BLaER1 (cell line): ENCODE measurements around the gene PCDHGA12.
"Not testable (repeated sequence)": the region's sequence is repeated elsewhere in the genome, so short reads cannot be mapped to it uniquely, and the experiment has no call there.

Source experiments
- H3K27ac ChIP-seq: shearing (Covaris generic); formaldehyde crosslinking; 2 replicates; pipeline ENCODE4 v1.8.1; 2022
- H3K27me3 ChIP-seq: shearing (Covaris generic); formaldehyde crosslinking; 2 replicates; pipeline ENCODE4 v1.8.1; 2022
- H3K36me3 ChIP-seq: shearing (Covaris generic); formaldehyde crosslinking; 2 replicates; pipeline ENCODE4 v1.8.1; 2022
- H3K4me1 ChIP-seq: shearing (Covaris generic); formaldehyde crosslinking; 2 replicates; pipeline ENCODE4 v1.8.1; 2022
- H3K4me2 ChIP-seq: shearing (Covaris generic); formaldehyde crosslinking; 2 replicates; pipeline ENCODE4 v1.8.1; 2022
- H3K4me3 ChIP-seq: shearing (Covaris generic); formaldehyde crosslinking; 2 replicates; pipeline ENCODE4 v1.8.1; 2022
- H3K9ac ChIP-seq: shearing (Covaris generic); formaldehyde crosslinking; 2 replicates; pipeline ENCODE4 v1.8.1; 2022
- H3K9me3 ChIP-seq: shearing (Covaris generic); formaldehyde crosslinking; 2 replicates; pipeline ENCODE4 v1.8.1; 2022
- H4K20me1 ChIP-seq: shearing (Covaris generic); formaldehyde crosslinking; 2 replicates; pipeline ENCODE4 v1.8.1; 2022
- Cebpa-rat ChIP-seq: shearing (Covaris generic); IDR thresholded peaks from 2 replicates; pipeline ENCODE4 v1.8.1; 2022

Gene PCDHGA12

DNA sequence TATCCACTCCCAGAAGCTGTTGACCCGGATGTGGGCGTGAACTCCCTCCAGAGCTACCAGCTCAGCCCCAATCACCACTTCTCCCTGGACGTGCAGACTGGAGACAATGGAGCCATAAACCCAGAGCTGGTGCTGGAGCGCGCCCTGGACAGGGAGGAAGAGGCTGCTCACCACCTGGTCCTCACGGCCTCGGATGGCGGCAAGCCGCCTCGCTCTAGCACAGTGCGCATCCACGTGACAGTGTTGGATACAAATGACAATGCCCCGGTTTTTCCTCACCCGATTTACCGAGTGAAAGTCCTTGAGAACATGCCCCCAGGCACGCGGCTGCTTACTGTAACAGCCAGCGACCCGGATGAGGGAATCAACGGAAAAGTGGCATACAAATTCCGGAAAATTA lies 37.0 kb upstream of the PCDHGA12 start:
- no peak for TF ChIP-seq Cebpa-rat
- Histone ChIP-seq H3K36me3 (no peaks in the 10 kb centered on the region), H3K27ac (no peak overlapping the region), H3K4me3 (no peak overlapping the region), H3K27me3 (no peaks in the 10 kb centered on the region), H3K4me1 (no peaks in the 10 kb centered on the region), H3K4me2 (no peak overlapping the region), H3K9ac (no peak overlapping the region), H4K20me1 (no peaks in the 10 kb centered on the region), H3K9me3 (peaks cover 52% of the 10 kb centered on the region)

DNA sequence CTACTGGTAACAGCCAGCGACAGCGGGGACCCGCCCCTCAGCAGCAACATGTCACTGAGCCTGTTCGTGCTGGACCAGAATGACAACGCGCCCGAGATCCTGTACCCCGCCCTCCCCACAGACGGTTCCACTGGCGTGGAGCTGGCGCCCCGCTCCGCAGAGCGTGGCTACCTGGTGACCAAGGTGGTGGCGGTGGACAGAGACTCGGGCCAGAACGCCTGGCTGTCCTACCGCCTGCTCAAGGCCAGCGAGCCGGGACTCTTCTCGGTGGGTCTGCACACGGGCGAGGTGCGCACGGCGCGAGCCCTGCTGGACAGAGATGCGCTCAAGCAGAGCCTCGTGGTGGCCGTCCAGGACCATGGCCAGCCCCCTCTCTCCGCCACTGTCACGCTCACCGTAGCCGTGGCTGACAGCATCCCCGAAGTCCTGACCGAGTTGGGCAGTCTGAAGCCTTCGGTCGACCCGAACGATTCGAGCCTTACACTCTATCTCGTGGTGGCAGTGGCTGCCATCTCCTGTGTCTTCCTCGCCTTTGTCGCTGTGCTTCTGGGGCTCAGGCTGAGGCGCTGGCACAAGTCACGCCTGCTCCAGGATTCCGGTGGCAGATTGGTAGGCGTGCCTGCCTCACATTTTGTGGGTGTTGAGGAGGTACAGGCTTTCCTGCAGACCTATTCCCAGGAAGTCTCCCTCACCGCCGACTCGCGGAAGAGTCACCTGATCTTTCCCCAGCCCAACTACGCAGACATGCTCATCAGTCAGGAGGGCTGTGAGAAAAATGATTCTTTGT lies 35.7 kb upstream of the PCDHGA12 start:
- not testable (repeated sequence) for H3K9ac ChIP-seq, H3K4me3 ChIP-seq, H4K20me1 ChIP-seq, H3K27me3 ChIP-seq, H3K4me1 ChIP-seq, H3K36me3 ChIP-seq, H3K4me2 ChIP-seq, H3K27ac ChIP-seq
- H3K9me3 ChIP-seq = peaks cover 52% of the 10 kb centered on the region

DNA sequence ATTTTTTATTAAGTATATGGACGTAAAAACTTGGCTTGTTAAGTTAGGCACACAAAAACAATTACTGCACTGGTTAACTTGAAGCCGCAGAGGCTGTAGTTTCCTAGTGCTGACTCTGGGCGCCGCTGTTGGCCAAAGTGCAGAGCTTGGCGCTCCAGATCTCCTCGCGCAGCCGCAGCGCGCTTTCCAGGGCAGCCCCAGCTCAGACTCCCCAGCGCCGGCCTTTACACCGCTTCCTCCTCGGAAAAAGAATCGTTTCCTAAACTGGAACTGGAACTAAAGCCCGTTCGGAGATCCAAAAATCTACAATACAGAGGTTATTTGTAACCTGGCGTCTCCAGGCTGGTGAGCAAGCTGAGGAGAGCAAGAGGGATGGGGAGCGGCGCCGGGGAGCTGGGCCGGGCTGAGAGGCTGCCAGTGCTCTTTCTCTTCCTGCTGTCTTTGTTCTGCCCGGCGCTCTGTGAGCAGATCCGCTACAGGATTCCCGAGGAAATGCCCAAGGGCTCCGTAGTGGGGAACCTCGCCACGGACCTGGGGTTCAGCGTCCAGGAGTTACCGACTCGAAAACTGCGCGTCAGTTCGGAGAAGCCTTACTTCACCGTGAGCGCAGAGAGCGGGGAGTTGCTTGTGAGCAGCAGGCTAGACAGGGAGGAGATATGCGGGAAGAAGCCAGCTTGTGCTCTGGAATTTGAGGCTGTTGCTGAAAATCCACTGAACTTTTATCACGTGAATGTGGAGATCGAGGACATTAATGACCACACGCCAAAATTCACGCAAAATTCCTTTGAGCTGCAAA lies 32.4 kb upstream of the PCDHGA12 start, which contains the start of gene PCDHGB5:
Gene PCDHGB5 (plus strand): TSS at position 192 of the 796 bp plus-strand sequence. CDS start 181 bp downstream, at position 373.
- H3K27me3 ChIP-seq, H4K20me1 ChIP-seq, H3K4me1 ChIP-seq, H3K4me3 ChIP-seq, H3K27ac ChIP-seq, H3K9ac ChIP-seq, H3K36me3 ChIP-seq, H3K4me2 ChIP-seq: not testable (repeated sequence)
- peaks cover 58% of the 10 kb centered on the region for H3K9me3 ChIP-seq

DNA sequence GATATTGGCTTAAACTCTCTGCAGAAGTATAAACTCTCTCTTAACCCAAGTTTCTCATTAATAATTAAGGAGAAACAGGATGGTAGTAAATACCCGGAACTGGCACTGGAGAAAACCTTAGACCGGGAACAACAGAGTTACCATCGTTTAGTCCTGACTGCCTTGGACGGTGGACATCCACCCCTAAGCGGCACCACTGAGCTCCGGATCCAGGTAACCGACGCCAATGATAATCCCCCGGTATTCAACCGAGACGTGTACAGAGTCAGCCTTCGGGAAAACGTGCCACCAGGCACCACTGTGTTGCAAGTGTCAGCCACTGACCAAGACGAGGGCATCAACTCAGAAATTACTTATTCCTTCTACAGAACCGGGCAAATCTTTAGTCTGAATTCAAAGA lies 31.7 kb upstream of the PCDHGA12 start:
- Histone ChIP-seq H3K36me3 (no peaks in the 10 kb centered on the region), H3K27ac (no peak overlapping the region), H3K9ac (no peak overlapping the region), H4K20me1 (no peaks in the 10 kb centered on the region), H3K4me3 (no peak overlapping the region), H3K9me3 (peaks cover 58% of the 10 kb centered on the region), H3K4me1 (no peaks in the 10 kb centered on the region), H3K27me3 (no peaks in the 10 kb centered on the region), H3K4me2 (no peak overlapping the region)
- TF ChIP-seq Cebpa-rat = no peak

DNA sequence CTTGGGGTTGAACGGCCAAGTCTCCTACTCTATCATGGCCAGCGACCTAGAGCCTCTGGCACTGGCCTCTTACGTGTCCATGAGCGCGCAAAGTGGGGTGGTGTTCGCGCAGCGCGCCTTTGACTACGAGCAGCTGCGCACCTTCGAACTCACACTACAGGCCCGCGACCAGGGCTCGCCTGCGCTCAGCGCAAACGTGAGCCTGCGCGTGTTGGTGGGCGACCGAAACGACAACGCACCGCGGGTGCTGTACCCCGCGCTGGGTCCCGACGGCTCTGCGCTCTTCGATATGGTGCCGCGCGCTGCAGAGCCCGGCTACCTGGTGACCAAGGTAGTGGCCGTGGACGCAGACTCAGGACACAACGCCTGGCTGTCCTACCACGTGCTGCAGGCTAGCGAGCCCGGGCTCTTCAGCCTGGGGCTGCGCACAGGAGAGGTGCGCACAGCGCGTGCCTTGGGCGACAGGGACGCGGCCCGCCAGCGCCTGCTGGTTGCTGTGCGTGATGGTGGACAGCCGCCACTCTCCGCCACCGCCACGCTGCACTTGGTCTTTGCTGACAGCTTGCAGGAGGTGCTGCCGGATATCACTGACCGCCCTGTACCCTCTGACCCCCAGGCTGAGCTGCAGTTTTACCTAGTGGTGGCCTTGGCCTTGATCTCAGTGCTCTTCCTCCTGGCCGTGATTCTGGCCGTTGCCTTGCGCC lies 30.6 kb upstream of the PCDHGA12 start:
- Histone ChIP-seq H3K9ac (no peak overlapping the region), H3K27me3 (no peaks in the 10 kb centered on the region), H3K27ac (no peak overlapping the region), H4K20me1 (no peaks in the 10 kb centered on the region), H3K36me3 (no peaks in the 10 kb centered on the region), H3K4me3 (no peak overlapping the region), H3K4me2 (no peak overlapping the region), H3K9me3 (peaks cover 47% of the 10 kb centered on the region), H3K4me1 (no peaks in the 10 kb centered on the region)
- TF ChIP-seq Cebpa-rat = no peak

DNA sequence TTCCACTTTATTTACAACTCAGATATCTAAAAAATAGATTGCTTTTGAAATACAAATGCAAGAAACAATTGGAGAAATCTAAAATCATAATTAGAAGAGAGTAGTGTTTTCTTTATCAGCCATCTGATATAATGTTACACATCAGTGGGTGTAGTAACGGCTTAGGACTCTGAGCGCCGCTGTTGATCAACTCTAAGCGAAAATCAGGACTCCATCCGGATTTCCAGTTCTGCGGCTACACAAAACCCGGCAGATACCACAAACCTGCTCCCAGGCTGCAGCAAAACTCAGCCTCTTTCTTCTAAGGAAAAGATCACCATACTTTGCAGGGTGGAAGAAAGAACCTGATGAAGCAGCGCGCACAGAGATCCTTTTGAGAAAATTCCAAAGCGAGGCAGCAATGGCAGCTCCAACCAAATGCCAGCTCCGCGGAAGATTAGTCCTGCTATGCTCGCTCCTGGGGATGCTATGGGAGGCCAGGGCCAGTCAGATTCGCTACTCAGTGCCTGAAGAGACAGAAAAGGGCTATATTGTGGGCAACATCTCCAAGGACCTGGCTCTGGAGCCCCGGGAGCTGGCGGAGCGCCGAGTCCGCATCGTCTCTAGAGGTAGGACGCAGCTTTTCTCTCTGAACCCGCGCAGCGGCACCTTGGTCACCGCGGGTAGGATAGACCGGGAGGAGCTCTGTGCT lies 27.6 kb upstream of the PCDHGA12 start, which contains the start of gene PCDHGA9:
Gene PCDHGA9 (plus strand): TSS at position 226 of the 691 bp plus-strand sequence. CDS start 175 bp downstream, at position 401.
- TF ChIP-seq Cebpa-rat = no peak
- H3K9me3 ChIP-seq = peaks cover 44% of the 10 kb centered on the region
- H4K20me1 ChIP-seq = no peaks in the 10 kb centered on the region
- H3K4me3 ChIP-seq = no peak within 1 kb of the TSS
- no peak within 1 kb of the TSS for H3K4me2 ChIP-seq
- no peaks in the 10 kb centered on the region for H3K36me3 ChIP-seq
- H3K27me3 ChIP-seq = no peaks in the 10 kb centered on the region
- no peaks in the 10 kb centered on the region for H3K4me1 ChIP-seq
- no peak within 1 kb of the TSS for H3K27ac ChIP-seq
- no peak within 1 kb of the TSS for H3K9ac ChIP-seq

DNA sequence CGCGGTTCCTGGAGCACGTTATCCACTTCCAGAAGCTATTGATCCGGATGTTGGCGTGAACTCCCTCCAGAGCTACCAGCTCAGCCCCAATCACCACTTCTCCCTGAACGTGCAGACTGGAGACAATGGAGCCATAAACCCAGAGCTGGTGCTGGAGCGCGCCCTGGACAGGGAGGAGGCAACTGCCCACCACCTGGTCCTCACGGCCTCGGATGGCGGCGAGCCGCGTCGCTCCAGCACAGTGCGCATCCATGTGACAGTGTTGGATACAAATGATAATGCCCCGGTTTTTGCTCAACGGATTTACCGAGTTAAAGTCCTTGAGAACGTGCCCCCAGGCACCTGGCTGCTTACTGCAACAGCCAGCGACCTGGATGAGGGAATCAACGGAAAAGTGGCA lies 26.9 kb upstream of the PCDHGA12 start:
- Histone ChIP-seq H3K4me3 (no peak overlapping the region), H3K27ac (no peak overlapping the region), H3K9me3 (peaks cover 48% of the 10 kb centered on the region), H4K20me1 (no peaks in the 10 kb centered on the region), H3K36me3 (no peaks in the 10 kb centered on the region), H3K27me3 (no peaks in the 10 kb centered on the region), H3K9ac (no peak overlapping the region), H3K4me1 (no peaks in the 10 kb centered on the region), H3K4me2 (no peak overlapping the region)
- no peak for TF ChIP-seq Cebpa-rat

DNA sequence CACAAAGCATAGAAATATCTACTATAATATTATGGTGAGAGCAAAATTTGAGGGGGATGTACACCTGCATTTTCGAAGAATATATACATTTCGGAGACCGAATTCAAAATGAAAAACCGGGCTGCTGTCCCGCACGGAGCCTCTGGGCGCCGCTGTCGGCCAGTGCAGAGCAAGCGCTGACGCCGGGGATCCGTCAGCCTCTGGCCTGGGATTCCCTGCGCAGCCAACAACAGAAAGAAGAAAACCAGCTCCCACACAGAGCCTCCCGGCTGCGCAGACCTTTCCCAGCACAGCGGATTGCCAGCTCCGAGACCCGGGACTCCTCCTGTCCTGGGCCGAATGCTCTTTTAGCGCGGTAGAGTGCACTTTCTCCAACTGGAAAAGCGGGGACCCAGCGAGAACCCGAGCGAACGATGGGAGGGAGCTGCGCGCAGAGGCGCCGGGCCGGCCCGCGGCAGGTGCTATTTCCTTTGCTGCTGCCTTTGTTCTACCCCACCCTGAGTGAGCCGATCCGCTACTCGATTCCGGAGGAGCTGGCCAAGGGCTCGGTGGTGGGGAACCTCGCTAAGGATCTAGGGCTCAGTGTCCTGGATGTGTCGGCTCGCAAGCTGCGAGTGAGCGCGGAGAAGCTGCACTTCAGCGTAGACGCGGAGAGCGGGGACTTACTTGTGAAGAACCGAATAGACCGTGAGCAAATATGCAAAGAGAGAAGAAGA lies 22.4 kb upstream of the PCDHGA12 start, which contains the start of gene PCDHGB6:
Gene PCDHGB6 (plus strand): TSS at position 232 of the 716 bp plus-strand sequence. CDS start 182 bp downstream, at position 414.
- not testable (repeated sequence) for H3K27ac ChIP-seq, H3K4me3 ChIP-seq, H4K20me1 ChIP-seq, H3K4me2 ChIP-seq, H3K4me1 ChIP-seq, H3K27me3 ChIP-seq, H3K36me3 ChIP-seq, H3K9ac ChIP-seq
- peaks cover 40% of the 10 kb centered on the region for H3K9me3 ChIP-seq
